Stimulated activated naive CD4-positive, alpha-beta T cell treated with Interleukin-2 at 50 U/mL for 16 hours (primary cell): ENCODE results near the gene HOMER3.

Experiments
- DNase-seq: peaks from one replicate; lab custom pipeline; 2025; lab: John Stamatoyannopoulos, UW

Gene HOMER3

DNA sequence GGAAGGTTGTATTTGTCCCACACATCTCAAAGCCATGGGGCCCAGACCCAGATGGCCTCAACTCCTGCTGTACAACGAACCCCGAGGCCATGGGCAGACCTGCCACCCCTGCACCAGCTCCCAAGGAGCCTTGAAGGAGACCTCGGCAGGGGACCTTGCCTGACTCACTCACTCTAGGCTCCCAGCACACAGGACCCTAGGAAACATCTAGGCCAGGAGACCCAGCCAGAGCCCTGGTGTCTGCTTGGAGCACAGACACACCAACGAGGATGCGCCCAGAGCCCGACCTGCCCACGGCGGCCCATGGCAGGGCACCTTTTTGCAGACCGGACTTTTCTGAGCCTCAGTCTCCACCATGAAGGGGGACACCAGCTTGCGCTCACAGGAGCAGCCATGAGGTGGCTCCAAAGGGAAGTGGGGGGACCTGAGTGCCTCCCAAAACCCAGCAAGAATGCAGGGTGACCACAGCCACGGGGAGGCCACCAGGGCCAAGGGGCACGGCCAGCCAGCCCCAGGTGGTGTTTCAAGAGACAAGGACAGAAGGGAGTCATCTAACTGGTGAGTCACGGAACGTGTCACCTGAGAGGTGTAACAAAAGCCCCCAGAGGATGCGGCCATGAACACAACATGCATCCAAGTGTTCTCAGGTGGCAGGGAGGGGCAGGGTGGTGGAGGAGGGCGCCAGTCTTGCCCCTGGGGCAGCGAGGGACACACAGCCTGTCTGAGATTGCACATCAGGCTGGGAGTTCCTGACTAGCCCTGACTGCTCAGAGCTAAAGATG, 40.1 kb downstream of the HOMER3 start:
- no peak for DNase-seq

DNA sequence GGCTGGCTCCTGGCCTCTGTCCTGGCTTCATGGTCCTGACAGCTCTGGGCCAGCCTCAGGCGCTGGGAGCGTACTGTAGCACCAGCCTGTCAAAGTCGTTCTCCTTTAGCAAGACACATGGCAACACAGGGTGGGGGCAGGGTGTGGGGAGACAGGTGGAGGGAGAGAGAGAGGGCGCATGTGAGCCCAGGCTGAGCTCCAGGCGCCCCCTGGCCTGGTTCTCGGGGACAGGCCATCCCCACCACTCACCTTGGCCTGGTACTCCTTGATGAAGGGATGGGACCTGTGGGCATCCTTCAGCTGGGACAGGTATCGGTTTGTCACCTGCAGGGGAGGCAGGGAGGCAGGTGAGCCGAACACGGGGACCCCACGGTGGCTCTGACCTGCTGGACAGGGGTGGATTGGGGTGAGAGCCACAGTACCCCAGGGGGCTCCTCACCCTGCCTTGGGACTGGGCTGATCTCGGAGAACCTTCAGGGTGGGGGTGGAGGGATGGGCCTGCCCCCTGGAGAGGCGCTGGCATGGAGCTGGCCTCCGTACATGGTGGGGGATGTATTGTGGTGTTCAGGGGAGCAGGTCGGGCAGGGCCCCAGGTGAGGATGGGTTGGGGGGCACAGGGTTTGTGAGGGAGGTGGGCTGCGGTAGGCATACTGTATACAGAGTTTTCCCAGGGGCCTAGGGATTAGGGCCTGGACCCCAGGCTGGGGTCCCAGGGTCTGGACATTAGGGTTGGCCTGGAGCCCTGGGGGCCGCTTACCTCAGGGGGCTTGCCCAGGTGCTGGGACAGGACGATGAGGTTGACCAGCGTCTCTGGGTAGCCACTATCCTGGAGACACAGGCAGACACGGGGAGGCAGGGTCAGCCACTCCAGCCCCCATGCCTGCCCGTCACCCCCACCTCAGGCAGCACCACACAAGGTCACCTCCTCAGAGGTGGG, 41.1 kb downstream of the HOMER3 start:
- DNase-seq = no peak

DNA sequence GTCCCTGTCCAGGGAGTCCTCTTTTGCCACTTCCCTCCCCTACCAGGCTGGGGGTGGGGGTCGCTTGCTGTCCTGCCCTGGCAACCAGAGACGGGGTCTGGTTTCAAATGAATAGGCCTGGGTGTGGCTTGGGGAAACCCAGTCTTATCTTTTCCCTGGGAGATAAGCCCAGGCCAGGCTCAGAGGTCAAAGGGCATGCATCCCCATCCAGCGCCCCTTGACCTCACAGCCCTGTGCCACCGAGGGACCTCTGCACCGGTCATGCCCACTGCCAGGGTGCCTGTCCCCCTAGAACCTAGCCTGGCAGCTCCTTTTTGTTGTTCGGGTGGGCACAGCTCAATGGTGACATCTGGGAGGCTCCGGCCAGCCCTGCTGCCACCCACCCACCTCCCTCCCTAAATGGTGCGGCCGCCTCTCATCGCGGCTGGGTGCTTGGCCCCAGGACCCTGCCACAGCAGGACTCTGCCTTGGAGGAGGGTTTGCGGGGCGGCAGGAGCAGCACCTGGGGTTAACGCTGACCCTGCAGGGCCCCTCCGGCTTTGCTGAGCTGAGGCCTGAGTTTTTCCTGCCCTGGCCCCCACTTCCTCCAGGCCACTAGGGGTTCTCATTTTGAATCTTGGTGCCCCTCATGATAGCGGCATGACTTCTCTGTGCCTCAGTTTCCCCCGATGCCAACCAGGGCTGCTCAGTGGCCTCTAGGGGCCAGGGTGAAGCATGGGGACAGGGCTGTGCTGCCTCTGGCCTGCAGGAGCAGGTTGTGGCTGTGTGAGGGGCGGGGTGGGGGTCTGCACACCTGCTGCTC, 42.2 kb downstream of the HOMER3 start:
- DNase-seq = no peak

DNA sequence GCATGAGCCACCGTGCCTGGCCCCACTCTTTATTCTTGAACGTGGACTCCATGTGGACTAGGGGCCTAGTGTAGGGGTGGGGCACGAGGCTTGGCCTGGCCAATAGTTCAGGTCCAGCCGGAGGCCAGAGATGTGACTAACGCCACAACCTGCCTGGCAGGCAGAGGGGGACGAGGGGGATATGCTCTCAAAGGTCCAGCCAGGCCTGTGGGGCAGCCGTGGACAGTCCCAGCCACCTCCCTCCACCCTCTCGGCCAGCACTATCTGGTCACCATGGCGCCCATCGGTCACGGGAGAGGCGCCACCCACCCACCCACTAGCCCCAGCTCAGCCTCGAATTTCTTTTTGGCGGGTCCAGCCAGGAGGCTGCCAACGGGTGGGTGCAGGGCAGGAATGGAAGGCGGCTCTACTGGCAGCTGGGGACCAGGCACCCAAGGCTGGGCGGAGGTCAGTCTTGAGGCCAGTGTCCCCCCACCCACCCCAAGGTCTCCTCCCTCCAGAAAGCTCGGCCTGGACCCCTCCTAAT, 42.9 kb downstream of the HOMER3 start:
- no peak for DNase-seq

DNA sequence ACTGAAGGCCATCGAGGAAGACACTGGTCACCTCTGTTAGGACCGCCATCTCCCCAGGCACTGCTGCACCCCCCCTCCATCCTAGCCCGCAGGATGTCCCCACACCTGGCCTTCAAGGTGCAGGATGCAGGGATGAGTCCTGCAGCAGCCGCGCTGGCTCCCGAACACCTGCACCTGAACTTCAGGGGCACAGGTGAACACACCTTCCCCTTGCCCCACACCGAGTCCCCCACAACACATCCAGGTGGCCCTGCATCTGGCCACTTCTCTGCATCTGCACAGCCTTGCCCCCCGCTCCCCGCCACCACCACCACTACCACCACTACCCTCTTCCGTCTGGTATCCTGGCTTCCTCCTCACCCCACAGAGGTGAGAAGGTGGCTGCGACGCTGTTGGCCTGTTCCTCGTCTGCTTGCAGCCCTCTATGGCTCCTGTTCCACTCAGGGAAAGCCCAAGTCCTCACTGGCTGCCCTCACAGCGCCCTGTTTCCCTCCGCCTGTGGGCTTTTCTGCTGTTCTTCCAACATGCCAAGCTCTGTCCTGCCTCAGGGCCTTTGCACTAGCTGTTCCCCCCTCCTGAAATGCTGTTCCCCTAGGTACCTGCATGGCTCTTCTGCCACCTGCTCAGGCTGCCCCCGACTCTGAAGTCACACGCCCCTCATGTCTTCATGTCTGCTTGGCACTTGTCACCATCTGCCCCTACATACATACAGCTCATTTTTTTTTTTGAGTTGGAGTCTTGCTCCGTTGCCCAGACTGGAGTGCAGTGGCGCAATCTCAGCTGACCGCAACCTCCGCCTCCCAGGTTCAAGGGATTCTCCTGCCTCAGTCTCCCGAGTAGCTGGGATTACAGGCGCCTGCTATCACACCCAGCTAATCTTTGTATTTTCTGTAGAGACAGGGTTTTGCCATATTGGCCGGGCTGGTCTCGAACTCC, 43.7 kb downstream of the HOMER3 start:
- DNase-seq = no peak

DNA sequence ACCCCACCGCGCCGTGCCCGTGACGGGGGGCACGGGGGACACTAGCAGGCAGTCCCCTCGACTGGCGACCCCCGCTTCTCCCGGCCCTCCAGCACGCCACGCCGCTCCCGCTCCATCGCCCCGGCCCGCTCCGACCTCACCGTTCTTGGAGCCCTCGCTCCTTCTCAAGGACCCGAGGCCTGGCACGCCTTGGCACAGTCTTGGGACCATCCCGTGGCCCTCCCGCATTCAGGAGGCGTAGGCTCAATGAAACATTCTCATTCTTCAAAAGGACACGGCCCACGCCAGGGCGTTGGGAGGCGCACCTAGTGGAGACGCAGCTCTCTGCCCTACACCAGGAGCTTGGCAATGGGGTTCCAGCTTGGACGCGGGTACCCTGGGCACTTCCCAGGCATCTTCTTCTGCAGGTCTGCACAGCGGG, 44.6 kb downstream of the HOMER3 start:
- DNase-seq = no peak

DNA sequence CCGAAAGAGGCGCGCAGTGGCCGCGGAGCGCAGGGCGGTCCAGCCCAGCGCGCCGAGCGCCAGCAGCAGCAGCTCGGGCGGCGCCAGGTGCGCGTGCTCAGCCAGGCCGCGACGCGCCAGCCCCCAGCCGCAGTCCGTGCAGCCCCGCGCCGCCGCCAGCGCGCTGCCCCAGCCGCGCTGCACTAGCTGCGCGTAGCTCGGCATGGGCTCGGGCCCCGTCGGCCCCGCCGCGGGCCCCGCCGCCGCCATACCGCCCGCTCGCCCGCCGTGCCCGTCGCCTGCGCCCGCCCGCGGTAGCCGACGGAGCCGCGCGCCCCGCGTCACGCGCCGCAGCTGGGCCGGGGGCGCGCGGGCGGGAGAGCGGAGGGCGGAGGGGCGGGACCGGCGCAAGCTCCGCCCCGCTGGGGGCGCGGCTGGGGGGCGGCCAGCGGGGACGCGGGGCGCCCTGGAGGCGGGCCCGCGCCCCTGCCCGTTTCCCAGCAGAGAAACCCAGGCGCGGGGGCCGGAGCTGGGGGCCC, 45.1 kb downstream of the HOMER3 start, which contains the start of gene CERS1:
TSS of gene CERS1 (minus strand) at position 335 of the 518 bp plus-strand sequence. CDS start at position 249, 86 bp downstream.
- no peak for DNase-seq

DNA sequence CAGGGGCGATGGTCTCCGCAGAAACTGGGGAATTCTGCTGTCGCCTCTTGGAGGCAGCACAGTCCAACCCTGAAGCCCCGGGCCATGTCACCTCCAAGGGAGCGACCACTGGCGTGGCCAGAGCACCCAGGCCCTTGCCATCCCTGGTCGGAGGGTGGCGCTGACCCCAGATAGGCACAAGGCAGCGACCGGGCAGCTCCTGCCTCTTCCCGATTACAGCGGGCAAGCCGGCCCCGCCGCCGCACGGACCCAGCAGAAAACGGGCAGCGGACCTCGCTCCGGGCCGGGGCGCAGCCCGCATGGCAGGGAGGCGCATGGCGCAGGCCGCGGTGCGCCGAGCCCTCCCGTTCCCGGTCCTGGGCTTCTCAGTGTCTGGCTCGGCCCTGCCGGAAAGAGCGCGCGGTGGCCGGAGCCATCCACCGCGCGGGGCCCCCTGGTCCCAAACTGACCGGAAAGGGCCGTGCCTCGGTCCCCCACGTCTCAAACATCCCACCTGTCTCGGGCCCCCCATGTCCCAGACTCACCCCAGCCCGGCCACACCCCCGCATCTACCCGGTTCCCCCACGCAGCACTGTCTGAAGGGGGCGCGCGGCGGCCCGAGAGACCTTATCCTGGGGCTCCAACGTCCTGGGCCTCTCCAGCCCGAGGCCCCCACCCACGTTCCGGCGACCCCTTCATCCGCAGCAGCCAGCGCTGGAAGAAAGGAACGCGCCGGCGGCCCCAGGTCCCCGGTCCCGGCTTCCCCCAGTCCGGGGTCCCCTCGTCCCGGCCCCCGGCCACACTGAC, 45.8 kb downstream of the HOMER3 start:
- DNase-seq = no peak

DNA sequence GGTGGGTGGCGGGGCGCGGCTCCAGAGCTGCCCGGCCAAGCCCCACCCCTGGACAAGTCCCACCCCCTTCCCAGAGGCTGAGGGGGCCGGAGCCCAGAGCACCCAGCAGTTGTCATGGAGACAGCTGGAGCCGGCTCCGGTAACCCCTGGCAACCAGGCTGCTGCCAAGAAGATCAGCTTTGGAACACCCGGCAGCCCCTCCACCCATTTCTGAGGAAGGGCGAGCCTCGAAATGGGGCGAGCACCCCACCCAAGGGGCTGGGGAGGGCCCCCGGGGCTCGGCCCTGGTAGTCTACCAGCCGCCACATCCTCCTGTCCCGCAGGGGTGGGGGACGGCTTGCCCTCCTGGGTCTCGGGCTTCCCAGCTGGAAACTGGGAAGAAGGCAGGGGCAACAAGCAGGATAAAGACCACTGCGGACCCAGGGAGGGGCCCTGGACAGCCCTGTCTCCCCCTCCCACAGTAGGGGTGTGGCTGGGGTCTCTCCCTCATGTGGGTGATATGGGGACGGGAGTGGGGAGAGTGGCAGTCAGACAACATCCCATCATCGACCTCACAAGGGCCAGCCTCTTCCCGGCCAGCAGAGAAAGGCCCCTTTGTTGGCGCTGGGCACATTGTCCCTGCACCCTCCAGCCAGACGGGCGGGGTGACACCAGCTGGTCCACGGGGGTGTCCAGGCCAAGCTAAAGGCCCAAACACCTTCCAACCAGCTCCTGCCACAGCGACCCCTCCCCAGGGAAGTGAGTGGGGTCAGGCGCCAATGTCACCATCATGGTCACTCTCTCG, 46.6 kb downstream of the HOMER3 start:
- no peak for DNase-seq

DNA sequence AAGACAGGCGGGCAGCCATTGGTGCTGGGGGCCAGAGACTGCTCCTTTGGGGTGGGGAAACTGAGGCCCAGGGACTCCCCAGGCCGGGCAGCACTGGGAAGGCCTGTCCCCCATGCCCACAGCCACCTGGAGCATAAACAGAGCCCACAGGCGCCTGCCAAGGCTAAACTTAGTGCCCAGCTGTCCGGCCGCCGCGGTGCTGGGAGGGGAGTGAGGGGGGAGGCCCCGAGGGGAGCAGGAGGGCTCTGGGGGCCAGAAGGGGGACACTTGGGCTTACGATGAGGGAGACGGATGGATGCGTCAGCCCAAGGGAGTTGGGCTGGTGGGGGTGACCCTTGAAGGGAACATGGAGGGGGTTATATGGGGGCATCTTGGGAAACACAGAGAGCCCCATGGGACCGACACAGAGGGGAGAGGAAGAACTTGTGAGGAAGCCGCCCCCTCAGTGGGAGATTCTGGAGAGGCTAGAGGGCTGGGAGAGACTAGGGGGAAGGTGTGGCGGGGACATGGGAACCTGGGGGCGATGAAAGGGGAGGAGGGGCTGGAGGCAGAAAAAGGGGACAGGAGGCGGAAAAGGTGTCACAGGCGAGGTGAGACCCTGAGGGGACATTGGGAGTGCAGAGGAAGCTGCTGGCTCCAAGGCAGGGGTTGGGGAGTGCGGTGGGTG, 47.3 kb downstream of the HOMER3 start:
- DNase-seq = no peak

DNA sequence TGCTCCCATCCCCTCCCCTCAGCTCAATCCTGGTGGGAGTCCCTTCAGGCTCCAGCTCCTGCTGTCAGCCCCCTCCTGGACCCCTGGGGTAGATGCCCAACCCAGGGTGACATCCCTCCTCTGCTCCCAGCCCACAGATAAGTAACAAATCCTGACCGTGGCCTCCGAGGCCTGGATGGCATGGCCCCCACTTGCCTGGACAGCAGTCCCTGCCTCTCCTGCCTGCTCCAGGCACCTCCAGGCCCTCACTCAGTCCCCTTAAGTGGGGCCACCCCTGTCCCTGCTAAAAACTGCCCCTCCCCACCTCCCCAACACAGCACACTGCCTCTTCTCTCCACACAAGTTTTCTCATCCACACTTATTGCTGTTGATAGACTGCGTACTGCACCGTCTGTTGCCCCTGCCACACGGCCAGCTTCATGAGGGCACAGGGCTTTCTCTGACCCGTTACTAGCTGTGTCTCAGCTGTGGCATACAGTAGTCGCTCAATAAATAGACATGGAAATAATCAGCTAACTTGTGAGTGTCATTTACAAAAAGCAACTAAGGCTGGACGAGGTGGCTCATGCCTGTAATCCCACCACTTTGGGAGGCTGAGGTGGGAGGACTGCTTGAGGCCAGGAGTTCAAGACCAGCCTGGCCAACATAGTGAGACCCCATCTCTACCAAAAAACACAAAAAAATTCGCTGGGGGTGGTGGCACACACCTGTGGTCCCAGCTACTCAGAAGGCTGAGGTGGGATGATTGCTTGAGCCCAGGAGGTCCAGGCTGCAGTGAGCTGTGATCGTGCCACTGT, 50.9 kb downstream of the HOMER3 start:
- DNase-seq = no peak

DNA sequence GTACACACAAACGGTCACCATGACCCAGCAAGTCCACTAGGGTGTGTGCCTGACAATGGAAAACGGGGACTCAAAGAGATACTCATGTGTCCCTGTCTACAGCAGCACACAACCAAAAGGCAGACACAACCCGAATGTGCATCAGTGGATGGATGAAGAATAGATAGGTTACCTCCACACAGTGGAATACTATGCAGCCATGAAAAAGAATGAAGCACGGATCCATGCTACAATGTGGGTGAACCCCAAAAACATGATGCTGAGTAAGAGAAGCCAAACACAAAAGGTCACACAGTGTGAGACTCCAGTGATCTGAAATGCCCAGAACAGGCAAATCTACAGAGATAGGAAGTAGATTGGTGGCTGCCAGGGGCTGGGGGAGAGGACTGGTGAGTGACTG, 54.0 kb downstream of the HOMER3 start:
- DNase-seq = no peak

DNA sequence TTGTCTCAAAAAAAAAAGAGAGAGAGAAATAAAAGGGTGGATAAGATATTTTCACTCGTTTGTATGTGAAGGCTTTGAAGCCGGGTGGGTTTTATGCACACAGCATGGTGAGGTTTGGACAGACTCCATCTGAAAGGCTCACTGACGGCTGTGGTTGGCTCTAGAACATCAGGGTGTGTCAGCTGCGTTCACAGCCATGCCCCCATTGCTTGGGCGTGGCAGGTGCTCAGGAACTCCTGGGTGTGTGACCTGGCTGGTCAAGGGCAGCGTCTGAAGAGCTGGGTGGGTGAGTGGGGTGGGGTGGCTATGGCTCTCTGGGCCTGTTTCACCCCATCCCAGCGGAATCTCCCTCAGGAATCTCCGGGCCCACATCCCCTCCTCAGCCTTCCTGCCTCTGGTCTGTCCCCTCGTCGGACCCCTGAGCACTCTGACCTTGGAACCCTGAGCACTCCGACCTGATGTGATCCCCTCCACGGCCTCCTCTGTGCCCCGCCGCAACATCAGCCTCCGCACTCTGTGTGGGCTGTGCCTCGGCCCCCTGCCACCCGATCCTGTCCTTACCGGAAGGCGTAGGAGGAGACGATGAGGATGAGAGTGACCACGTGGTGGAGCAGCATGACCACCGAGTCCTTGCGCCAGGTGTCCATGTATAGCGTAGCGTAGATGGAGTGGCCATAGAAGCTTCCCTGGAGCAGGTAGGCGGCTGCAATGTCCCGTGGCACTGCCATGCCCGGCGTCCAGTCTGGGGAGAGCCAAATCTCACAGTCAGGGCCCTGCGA, 57.3 kb downstream of the HOMER3 start:
- no peak for DNase-seq

DNA sequence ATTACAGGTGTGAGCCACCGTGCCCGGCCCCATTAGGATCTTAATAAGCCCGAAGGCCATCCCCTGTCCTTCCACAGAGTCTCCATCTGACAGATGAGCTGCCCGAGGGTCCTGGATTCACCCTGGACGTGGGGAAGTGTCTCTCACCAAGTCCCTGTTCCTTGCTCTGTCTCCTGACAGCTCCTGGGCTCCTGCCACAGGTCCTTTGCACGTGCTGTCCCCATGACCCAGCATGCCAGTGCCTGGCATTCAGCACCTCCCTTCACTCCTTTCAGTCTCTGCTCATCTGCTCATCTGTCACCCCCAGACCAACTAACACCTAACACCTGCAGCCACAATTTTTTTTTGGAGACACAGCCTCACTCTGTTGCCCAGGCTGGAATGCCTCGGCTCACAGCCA, 59.5 kb downstream of the HOMER3 start:
- no peak for DNase-seq

DNA sequence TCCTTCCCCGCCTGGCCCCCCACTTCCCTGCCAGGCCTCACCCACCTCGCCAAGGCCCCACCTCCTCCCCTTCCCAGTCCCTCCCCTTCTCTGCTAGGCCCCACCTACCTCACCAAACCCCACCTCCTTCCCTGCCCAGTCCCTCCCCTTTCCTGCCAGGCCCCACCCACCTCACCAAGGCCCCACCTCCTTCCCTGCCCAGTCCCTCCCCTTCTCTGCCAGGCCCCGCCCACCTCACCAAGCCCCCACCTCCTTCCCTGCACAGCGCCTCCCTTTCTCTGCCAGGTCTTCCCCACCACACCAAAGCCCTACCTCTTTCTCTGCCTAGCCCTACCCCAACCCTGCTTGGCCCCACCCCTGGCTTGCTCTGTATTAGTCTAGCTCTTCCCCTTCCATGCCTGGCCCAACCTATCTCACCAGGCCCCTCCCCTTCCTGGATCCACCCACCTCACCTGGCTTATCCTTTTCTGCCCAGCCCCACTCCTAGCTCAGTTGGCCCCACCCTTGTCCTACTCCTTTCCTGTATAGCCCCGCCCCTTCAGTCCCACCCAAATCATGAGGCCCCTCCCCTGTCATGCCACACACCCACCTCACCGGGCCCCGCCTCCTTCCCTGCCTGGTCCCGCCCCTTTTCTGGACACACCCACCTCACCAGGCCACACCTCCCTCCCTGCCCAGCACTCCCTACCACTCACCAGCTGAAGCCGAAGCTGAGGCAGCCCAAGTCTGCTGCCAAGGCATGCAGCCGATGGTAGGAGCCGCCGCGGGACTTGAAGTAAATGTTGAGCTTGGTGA, 61.2 kb downstream of the HOMER3 start:
- DNase-seq = peak; percentile 8
